Measurements from ENCODE around the gene ARL5B. TPM values are rescaled to one million over a fixed set of nuclear protein-coding genes. Genes with fewer than 3 reads are reported as not detected.
A peak's percentile ranks its signal among the peaks of the same experiment; 100 is the strongest.

Gene ARL5B
- total RNA-seq, 1 donor from 2014 or later: 16.0 TPM

DNA sequence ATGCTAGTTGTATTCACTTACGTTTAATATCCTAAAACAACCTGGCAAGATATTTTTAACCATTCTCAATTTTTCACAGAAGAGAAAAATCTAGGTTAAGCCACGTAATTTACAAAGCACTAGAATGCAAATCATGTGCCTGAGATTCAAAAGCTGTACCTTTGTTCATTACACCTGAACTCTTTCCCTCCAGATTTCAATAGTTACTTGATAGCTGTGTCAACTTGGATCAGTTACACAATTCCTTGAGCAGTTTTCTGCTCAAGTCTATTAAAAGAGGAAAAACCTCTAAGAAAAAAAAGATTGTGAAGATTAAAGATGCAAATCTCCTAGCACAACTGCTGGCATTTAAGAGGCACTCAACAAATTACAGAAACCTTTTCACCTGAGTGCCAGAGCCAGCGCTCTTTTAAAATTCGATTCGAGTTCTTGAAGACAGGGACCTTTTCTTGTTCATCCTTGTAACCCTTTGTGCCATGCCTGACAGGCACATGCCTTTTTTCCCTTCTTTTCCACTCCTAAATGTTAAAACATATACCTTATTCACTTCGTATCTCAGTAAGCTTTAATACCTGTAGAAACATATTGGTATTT, 8.7 kb upstream of the ARL5B start:
- no peaks in the 10 kb centered on the region for H3K27me3 Mint-ChIP-seq (ENCODE audit: low read depth)
- no peaks in the 10 kb centered on the region for H3K9me3 Mint-ChIP-seq (ENCODE audit: low read depth)
- no peak for DNase-seq (ENCODE audit: low spot score)
- H3K4me1 Mint-ChIP-seq (ENCODE audit: low read depth): peaks cover 30% of the 10 kb centered on the region
- TF ChIP-seq, protein P1, sequence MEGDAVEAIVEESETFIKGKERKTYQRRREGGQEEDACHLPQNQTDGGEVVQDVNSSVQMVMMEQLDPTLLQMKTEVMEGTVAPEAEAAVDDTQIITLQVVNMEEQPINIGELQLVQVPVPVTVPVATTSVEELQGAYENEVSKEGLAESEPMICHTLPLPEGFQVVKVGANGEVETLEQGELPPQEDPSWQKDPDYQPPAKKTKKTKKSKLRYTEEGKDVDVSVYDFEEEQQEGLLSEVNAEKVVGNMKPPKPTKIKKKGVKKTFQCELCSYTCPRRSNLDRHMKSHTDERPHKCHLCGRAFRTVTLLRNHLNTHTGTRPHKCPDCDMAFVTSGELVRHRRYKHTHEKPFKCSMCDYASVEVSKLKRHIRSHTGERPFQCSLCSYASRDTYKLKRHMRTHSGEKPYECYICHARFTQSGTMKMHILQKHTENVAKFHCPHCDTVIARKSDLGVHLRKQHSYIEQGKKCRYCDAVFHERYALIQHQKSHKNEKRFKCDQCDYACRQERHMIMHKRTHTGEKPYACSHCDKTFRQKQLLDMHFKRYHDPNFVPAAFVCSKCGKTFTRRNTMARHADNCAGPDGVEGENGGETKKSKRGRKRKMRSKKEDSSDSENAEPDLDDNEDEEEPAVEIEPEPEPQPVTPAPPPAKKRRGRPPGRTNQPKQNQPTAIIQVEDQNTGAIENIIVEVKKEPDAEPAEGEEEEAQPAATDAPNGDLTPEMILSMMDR (IDR thresholded peaks at IDR 0.05): no peak
- H3K27ac Mint-ChIP-seq (ENCODE audit: unreplicated experiment): no peak overlapping the region
- H3K36me3 Mint-ChIP-seq (ENCODE audit: low read depth): no peaks in the 10 kb centered on the region
- peak overlapping the region; percentile 90 for H3K4me3 Mint-ChIP-seq (ENCODE audit: unreplicated experiment)

- Mint-ChIP-seq H3K4me3 (ENCODE audit: unreplicated experiment) (peak within 1 kb of the TSS; percentile 90), H3K36me3 (ENCODE audit: low read depth) (no peaks in the 10 kb centered on the region), H3K27me3 (ENCODE audit: low read depth) (no peaks in the 10 kb centered on the region), H3K27ac (ENCODE audit: unreplicated experiment) (peak within 1 kb of the TSS; percentile 91), H3K9me3 (ENCODE audit: low read depth) (no peaks in the 10 kb centered on the region), H3K4me1 (ENCODE audit: low read depth) (peaks cover 30% of the 10 kb centered on the region)
- TF ChIP-seq, protein P1 (IDR thresholded peaks at IDR 0.05): peak; percentile 63
- no peak for DNase-seq (ENCODE audit: low spot score)
Measured at GRCh38 chr10:18651324-18652007, 7.8 kb upstream of the ARL5B start, which contains the start of gene NSUN6. Gene NSUN6 (minus strand): TSS chr10:18651587. CDS start chr10:18651203, 384 bp downstream.

- Mint-ChIP-seq H3K9me3 (ENCODE audit: low read depth) (no peaks in the 10 kb centered on the region), H3K36me3 (ENCODE audit: low read depth) (no peaks in the 10 kb centered on the region), H3K4me3 (ENCODE audit: unreplicated experiment) (no peak overlapping the region), H3K27ac (ENCODE audit: unreplicated experiment) (no peak overlapping the region), H3K27me3 (ENCODE audit: low read depth) (no peaks in the 10 kb centered on the region), H3K4me1 (ENCODE audit: low read depth) (peaks cover 34% of the 10 kb centered on the region)
- no peak for DNase-seq (ENCODE audit: low spot score)
- TF ChIP-seq, protein P1 (IDR thresholded peaks at IDR 0.05): no peak
Measured at GRCh38 chr10:18653112-18653511, 6.1 kb upstream of the ARL5B start.

DNA sequence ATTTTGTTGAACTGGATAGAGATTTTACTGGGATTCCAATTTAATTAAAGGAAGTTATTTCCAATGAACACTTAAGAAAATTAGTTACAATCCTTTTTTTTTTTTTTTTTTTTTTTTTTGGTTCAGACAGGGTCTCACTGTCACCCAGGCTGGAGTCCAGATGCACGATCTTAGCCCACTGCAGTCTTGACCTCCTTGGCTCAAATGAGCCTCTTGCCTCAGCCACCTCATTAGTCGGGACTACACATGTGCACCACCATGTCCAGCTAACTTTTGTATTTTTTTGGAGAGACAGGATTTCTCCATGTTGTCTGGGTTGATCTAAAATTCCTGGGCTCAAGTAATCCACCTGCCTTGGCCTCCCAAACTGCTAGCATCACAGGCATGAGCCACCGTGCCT, 2.5 kb upstream of the ARL5B start:
- Mint-ChIP-seq H3K9me3 (ENCODE audit: low read depth) (no peaks in the 10 kb centered on the region), H3K27ac (ENCODE audit: unreplicated experiment) (no peak overlapping the region)

More for the DNA sequence above, 2.5 kb upstream of the ARL5B start:
- TF ChIP-seq, protein P1 (IDR thresholded peaks at IDR 0.05): no peak
- DNase-seq (ENCODE audit: low spot score): no peak
- no peak overlapping the region for H3K4me3 Mint-ChIP-seq (ENCODE audit: unreplicated experiment)
- H3K4me1 Mint-ChIP-seq (ENCODE audit: low read depth): peaks cover 34% of the 10 kb centered on the region
- H3K36me3 Mint-ChIP-seq (ENCODE audit: low read depth): no peaks in the 10 kb centered on the region
- H3K27me3 Mint-ChIP-seq (ENCODE audit: low read depth): no peaks in the 10 kb centered on the region
